GM21423 (cell line): ENCODE results near the gene RPLP2.

Source experiments
- ATAC-seq: cut with Tn5 transposase; IDR thresholded peaks from one replicate; pipeline ENCODE4 v1.9.1; 2021; ENCODE audit warnings: mild to moderate bottlenecking, moderate library complexity; ENCODE audit not compliant: unreplicated experiment

The RPLP2 gene

DNA sequence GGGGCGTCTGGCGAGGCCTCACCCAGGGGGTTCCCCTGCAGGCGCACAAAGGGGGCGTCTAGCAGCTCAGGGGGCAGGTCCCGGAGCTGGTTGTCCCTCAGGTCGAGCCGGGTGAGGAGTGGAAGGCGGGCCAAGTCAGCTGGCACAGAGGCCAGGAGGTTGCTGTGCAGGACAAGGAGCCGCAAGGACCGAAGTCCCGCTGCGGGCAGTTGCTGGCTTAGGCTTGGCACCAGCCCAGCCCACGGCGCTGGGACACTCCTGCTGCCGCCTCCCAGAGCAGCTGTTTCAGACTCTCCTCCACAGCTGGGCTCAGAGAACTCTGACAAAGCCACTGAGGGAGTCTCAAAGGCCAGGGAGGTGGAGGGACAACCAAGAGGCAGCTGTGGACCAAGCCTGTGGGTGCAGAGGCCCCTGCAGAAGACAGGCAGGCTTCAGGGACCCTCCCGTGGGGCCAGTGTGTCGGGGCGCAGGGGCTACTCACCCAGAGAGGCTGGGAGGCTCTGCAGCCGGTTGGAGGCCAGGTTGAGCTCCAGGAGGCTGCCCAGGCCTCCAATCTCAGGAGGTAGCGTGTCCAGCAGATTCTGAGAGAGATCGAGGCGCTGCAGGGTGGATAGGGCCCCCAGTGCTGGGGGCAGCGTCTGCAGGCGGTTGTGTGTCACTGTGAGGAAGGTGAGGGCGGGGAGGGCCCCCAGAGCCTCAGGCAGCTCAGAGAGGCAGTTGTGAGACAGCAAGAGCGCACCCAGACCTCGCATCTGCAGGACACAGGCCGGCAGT lies 6.9 kb upstream of the RPLP2 start:
- ATAC-seq = no peak

DNA sequence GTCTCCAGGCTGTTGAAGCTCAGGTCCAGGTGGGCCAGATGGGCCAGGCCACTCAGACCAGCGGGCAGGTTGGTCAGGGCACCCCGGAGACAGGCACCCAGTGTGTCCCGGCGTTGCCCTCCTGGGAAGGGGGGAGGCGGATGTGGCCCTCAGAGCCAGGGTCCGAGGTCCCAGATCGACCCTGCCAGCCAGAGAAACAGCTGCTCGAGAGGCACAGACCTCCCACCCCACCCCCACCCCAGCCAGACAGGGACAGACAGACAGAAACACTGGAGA lies 6.4 kb upstream of the RPLP2 start:
- ATAC-seq = no peak

DNA sequence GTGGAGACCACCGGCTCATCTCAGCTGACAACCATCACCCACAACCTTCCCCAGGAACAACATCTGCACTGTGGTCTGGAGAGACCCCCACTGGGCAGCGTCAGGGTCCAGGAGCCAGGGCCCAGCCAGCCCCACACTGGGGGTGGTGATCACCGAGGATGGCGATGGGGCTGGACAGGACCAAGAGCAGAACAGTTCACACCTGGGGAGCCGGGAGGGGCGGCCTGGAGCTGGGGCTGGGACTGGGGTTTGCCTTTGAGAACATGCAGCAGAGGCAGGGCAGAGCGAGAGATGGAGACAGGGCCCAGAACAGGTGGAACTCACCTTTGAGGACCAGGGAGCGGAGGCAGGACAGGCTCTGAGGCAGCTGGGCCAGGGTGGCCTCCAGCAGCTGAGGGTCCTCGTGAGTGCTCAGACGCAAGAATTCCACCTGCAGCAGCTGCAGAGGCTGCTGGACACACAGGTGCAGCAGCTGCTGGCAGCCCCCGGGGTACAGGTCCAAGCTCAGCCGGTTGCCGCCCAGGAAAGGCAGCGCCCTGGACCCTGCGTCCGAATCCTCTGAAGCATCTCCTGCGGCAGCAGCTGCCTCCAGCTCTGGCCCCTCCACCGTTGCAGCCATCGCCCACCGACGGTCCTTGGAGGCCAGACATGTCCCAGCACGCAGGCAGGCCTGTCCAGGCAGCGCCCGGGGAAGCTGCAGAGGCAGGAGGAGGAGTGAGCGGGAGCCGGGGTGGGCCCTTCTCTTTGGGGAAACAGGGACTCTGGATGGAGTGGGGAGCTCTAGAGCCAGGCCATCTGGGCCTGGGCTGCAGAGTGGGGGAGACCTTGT lies 5.8 kb upstream of the RPLP2 start:
- ATAC-seq = no peak

DNA sequence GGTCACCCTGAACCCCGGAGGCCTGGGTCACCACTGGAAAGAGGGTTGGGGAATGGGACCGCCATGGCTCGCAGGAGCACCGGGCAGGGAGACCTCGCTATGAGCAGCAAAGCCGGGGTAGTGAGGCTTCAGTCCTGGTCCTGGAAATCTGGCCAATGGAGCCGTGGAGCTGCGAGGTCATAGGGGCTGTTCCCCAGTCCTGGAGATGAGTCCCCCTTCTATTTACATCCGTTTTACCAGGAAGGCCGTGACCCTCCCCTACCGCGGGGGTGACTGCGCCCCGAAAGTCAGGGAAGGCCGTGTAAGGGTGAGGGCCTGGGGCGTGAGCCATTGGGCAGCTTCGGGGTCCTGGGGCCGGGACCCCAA lies 5.2 kb upstream of the RPLP2 start:
- ATAC-seq = no peak

GRCh38 chr11:808427-809286 lies 1.1 kb upstream of the RPLP2 start:
- ATAC-seq = no peak

DNA sequence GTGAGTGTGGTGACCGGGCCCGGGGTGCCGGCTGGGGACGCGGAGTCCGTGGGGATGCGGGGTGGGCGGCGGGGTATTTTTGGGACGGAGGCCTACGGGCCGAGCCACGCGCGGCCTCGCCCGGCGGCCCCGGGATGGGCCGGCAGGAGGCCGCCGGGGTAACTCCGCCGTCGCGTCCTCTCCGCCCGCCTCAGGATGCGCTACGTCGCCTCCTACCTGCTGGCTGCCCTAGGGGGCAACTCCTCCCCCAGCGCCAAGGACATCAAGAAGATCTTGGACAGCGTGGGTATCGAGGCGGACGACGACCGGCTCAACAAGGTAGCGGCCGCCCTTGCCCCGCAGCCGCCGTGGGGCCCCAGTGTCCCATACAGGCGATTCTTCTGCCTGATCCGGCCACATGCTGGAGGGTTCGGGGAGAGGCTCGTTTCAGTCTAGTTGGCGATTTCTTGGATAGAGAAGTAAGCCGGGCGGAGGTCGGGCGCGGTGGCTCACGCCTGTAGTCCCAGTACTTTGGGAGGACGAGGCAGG lies 337 bp downstream of the RPLP2 start:
- peak; percentile 5 for ATAC-seq

DNA sequence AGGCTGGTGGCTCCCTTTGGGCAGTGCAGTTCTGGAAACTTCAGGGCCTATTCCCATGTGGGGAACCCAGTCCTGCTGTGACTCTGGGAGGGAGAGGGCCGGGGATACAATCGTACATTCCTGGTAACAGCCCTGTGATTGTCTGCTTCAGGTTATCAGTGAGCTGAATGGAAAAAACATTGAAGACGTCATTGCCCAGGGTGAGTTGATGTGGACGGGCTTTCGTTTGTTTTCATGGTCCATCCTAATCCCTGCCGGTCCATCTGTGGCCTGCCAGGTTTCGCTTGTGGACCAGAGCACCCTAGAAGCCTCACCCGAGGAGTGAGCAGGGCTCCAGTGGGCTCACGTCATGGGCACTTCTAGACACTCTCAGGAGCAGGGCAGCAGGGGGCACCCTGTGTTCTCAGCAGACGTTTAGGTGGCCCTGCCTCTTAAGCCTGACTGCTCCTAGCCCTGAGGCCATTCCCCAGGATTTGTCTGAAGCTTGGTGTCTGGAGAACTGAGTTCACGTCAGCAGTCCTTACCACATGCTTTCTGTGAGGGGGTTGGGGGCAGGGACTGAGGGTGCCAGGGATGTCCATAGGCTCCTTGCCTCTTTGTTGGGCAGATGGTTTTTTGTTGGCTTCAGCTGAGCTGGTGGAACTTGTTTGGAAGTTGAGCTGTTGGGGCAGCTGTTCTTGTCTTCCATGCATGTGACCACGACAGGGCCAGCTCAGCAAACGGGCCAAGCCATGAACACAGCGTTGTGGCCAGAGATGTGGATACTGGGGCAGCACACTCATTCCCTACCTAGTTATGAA lies 1.9 kb downstream of the RPLP2 start:
- ATAC-seq = no peak

- ATAC-seq = no peak
These were observed 2.6 kb downstream of the RPLP2 start for GRCh38 chr11:812390-812789.

DNA sequence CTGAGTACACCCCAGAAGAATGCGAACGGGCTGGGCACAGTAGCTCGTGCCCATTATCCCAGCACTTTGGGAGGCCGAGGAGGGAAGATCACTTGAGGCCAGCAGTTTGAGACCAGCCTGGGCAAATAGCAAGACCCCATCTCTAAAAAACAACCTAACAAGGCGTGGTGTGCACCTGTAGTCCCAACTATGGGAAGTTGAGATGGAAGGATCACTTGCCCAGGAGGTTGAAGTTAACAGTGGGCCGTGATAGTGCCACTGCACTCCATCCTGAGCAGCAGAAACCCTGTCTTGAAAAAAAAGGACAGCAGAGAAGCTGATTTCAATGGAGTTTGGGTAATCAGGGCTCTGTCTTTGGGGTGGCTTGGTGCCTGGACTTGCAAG lies 3.3 kb downstream of the RPLP2 start:
- ATAC-seq = no peak

DNA sequence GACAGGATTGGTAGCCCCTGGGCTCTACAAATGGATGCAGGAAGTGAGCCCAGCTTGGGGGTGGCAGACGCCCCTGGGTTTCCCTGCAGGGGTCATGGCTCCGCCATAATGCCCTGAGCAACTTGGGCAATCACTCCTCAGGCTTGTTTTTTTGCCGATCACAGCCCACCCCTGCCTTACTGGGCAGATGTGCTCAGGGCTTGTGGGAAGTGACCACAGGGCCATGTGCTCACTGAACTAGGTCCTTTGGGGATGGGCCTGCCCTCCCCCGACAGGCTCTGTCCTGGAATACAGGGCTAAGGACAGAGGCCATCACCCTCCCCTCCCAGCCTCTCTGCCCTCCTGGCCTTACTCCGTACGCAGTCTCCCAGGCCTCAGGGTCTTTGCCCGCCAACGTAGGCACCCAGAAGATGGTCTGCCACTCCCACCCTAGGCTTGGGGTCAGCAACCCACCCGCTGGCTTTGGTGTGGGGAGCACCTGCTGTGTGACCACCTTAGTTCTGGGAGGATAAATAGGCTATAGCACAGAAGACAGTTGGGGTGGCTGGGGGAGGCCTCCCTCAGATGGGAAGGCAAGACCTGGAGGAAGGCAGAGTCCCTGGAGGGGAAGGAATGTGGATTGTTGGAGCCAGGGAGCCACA lies 3.8 kb downstream of the RPLP2 start:
- ATAC-seq = no peak

- no peak for ATAC-seq
These were observed 6.1 kb downstream of the RPLP2 start for GRCh38 chr11:815675-816432.

- ATAC-seq = no peak
These were observed 6.6 kb downstream of the RPLP2 start for GRCh38 chr11:816433-816779.

DNA sequence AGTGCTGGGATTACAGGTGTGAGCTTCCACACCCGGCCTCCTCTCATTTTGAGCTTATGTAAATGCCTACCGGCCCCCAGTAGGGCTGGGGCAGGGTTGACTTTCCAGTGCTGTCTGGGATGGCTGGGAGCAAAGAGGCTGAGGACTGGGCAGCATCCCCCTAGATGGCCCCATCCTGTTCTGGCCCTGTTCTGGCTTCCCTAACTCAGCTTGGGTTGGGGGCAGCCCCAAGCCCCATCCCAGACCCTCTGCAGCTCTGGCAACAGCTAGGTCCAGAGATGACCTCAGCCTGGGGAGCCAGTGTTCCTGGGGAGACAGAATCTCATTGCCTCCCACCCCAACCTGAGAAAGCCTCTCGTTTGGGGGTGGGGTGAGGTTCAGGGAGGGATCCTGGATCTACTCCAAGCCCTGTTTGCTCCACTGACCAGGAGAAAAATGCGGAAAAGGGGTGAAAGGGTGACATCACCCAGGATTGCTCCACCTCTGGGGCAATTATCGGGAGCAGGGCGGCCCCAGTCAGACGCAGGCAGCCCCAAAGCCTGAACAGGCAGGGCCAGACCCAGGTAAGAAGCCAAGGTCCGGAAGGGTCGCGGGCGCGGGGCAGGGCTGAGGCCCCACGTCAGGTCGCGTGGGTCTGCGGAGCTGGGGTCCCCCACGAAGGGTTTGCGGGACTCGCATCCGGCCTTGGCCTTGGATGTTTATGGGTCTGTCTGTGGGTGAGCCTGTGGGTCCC lies 8.8 kb downstream of the RPLP2 start, which contains the start of gene PNPLA2:
TSS of gene PNPLA2 (plus strand) at position 519 of the 733 bp plus-strand sequence. CDS start 805 bp downstream, outside the sequence.
- no peak for ATAC-seq

DNA sequence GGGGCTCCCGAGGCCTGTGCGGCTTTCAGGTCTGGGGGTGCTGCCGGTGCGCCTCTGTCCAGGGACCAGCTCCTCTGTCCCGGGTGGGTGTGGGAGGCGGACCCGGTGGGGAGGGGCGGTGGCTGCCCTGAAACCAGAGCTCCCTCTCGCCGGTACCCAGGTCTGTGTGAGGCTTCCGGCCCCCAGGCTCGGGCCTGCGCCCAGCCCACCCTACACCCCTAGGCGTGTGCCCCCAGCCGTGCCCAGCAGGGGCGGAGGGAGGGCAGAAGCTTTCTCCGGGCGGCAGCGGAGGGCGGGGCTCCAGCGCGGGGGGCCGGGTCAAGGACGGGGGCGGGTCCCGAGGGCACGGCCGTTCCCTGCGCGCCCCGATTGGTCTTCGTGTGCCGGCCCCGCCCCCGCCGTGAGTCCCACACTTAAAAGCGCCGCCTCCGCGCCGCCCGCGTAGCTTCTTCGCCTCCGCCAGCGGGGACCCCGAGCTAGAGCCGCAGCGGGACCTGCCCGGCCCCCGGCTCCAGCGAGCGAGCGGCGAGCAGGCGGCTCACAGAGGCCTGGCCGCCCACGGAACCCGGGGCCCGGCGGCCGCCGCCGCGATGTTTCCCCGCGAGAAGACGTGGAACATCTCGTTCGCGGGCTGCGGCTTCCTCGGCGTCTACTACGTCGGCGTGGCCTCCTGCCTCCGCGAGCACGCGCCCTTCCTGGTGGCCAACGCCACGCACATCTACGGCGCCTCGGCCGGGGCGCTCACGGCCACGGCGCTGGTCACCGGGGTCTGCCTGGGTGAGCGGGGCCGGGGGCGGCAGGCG lies 9.6 kb downstream of the RPLP2 start:
- peak; percentile 68 for ATAC-seq

DNA sequence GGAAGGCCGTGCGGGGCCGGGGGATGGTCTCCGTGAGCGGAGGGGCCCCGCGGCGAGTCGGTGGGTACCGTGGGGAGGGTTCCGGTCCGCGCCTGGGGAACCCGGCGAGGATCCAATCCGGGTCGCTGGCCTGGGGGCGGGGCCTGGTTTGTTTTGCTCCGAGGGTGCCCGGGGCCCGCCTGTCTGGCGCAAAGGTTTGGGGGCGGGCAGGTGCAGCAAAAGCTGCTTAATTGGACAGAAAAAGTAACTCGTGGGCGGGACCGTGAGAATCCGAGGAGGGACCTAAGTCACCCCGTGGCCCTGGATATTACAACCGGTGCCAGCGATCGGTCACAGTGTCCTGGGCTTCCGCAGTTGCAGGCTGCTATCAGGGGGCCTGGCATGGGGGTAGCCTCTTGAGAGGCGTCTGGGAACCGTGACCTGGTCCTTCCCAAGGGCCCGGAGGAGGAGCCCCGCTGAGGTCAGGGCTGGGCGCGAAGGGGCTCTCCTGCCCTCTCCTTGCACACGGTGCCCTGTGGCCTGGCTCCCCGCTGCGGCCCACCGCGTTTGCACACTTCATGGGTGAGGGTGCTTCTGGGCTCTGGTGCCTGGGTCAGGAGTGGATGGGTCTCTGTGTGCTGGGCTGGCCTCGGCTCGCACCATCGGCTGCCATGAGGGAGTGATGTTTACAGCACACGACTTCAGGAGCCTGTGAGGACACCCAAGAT lies 10.3 kb downstream of the RPLP2 start:
- peak; percentile 51 for ATAC-seq

DNA sequence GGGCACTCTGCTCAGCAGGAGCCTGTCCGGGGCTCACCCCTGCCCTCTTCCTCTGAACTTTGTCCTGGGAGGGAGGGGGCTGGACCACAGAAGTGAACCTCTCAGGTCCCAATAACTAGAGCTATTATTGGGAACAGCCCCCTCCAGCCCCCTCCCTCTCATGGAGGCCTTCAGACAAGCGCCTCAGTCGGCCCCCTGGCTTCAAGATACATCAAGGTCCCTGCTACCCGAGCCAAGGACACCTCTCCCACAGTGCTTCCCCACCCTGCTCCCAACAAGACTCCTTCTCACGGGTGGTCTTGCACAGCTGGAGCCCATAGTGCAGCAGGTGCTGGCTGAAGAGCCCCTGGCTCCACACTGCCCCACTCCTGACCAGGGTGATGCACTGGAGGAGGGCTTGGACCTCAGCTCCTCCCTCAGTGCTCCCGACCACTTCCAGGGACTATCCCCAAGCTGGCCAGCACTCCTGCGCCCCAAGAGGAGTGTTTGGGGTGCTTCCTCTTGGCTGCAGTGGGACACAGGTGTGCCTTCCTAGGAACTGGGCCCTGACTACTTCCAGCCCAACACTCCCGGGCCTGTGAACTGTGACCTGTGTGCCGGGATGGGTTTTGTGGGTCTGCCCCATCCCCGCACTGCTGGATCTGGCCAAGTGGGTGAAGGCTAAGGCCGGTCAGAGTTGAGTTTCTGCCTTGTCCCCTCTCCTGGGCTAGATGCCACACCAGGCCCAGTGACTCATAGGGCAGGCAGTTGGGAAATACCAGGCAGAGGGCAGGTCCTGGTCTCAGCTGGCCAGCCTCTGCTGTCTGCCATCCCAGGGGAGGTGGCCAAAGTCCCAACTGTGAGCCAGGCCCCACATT lies 11.1 kb downstream of the RPLP2 start:
- ATAC-seq = no peak
